Measurements from ENCODE around the gene AP1S3.

The AP1S3 gene

GRCh38 chr2:223759569-223760430 lies 77.6 kb downstream of the AP1S3 start:
- no peak for DNase-seq

GRCh38 chr2:223758131-223758840 lies 79.1 kb downstream of the AP1S3 start:
- no peak for DNase-seq

GRCh38 chr2:223753940-223754339 lies 83.4 kb downstream of the AP1S3 start:
- DNase-seq: no peak

GRCh38 chr2:223751012-223751411 lies 86.4 kb downstream of the AP1S3 start:
- no peak for DNase-seq

- no peak for DNase-seq
These were observed 89.9 kb downstream of the AP1S3 start for GRCh38 chr2:223747392-223748042.

- no peak for DNase-seq
These were observed 90.8 kb downstream of the AP1S3 start for GRCh38 chr2:223746611-223747010.

GRCh38 chr2:223744580-223744979 lies 92.8 kb downstream of the AP1S3 start:
- no peak for DNase-seq

GRCh38 chr2:223740679-223741078 lies 96.7 kb downstream of the AP1S3 start:
- no peak for DNase-seq

GRCh38 chr2:223737207-223737606 lies 100.2 kb downstream of the AP1S3 start:
- no peak for DNase-seq

- DNase-seq: no peak
These were observed 100.9 kb downstream of the AP1S3 start for GRCh38 chr2:223736488-223736887.

GRCh38 chr2:223735659-223736244 lies 101.6 kb downstream of the AP1S3 start:
- no peak for DNase-seq

GRCh38 chr2:223735035-223735640 lies 102.2 kb downstream of the AP1S3 start:
- DNase-seq: no peak

- no peak for DNase-seq
These were observed 103.0 kb downstream of the AP1S3 start for GRCh38 chr2:223734346-223734745.

- DNase-seq: no peak
These were observed 105.0 kb downstream of the AP1S3 start for GRCh38 chr2:223732346-223732745.

- no peak for DNase-seq
These were observed 105.9 kb downstream of the AP1S3 start for GRCh38 chr2:223731503-223731902.

GRCh38 chr2:223729781-223730180 lies 107.6 kb downstream of the AP1S3 start:
- DNase-seq: no peak

GRCh38 chr2:223727562-223727961 lies 109.8 kb downstream of the AP1S3 start:
- no peak for DNase-seq

GRCh38 chr2:223725986-223726970 lies 111.1 kb downstream of the AP1S3 start:
- no peak for DNase-seq

- DNase-seq: peak; percentile 87
These were observed 111.9 kb downstream of the AP1S3 start for GRCh38 chr2:223725494-223725893.

- no peak for DNase-seq
These were observed 112.5 kb downstream of the AP1S3 start for GRCh38 chr2:223724861-223725260.

GRCh38 chr2:223723954-223724411 lies 113.4 kb downstream of the AP1S3 start:
- DNase-seq: no peak
